CD4-positive, alpha-beta T cell (primary cell): ENCODE data around the gene ZG16. TPM values are rescaled to one million over a fixed set of nuclear protein-coding genes. Genes with fewer than 3 reads are reported as not detected.

Source experiments
- ATAC-seq: fragments of 200-7000 bp; cut with Tn5 transposase; one replicate; pipeline ENCODE4 v1.10.0; 2022; ENCODE audit warnings: mild to moderate bottlenecking; ENCODE audit not compliant: poor library complexity
- CTCF ChIA-PET: fragments of 350-600 bp; sonication (Branson Sonifier 250); formaldehyde crosslinking; loops from one replicate; lab custom pipeline; 2021; ENCODE audit warnings: antibody characterized with exemption, inconsistent platforms; lab: Charles Lee
- POLR2A ChIA-PET: fragments of 350-600 bp; sonication (Branson Sonifier 250); formaldehyde crosslinking; loops from one replicate; lab custom pipeline; 2021; ENCODE audit warnings: antibody characterized with exemption, inconsistent platforms; lab: Charles Lee
- DNase-seq, 14 experiments: peaks; one replicate each; pipeline ENCODE4 v3.0.0-alpha.2; 2013 to 2020; ENCODE audit warnings: mixed read lengths in 2 of 14
- H3K27ac ChIP-seq, 2 donors: one replicate each; pipeline versions ENCODE4 v1.5.1 to v1.7.0; 2013; ENCODE audit warnings: low read length in 2 of 2, low read depth in 1 of 2, mild to moderate bottlenecking in 1 of 2
- H3K27me3 ChIP-seq, 2 experiments: 1 replicate in 1 of 2; 2 replicates in 1 of 2; pipeline versions ENCODE4 v1.6.1 to v1.7.0; 2013; ENCODE audit warnings: low read length in 2 of 2, control low read depth in 1 of 2, mild to moderate bottlenecking in 1 of 2, moderate library complexity in 1 of 2; ENCODE audit not compliant: insufficient read depth in 2 of 2, control insufficient read depth in 1 of 2
- H3K36me3 ChIP-seq: one replicate; pipeline ENCODE4 v1.6.1; 2013; ENCODE audit warnings: low read length, control low read depth; ENCODE audit not compliant: insufficient read depth
- H3K4me1 ChIP-seq: one replicate; pipeline ENCODE4 v1.6.1; 2013; ENCODE audit warnings: low read length, control low read depth; ENCODE audit not compliant: insufficient read depth
- H3K4me3 ChIP-seq: one replicate; pipeline ENCODE4 v1.5.1; 2013; ENCODE audit warnings: mild to moderate bottlenecking, low read length, moderate library complexity
- H3K9me3 ChIP-seq, 2 experiments: 1 replicate in 1 of 2; 2 replicates in 1 of 2; pipeline versions ENCODE4 v1.6.1 to v1.7.0; 2013; ENCODE audit warnings: low read length in 2 of 2, mild to moderate bottlenecking in 2 of 2, control low read depth in 1 of 2, moderate library complexity in 1 of 2; ENCODE audit not compliant: control insufficient read depth in 1 of 2, insufficient read depth in 1 of 2
- H3K27ac Mint-ChIP-seq: one replicate; pipeline ENCODE4 v1.8.0; 2020; ENCODE audit warnings: mixed read lengths
- H3K27me3 Mint-ChIP-seq: one replicate; pipeline ENCODE4 v1.8.0; 2021; ENCODE audit warnings: mixed read lengths
- H3K36me3 Mint-ChIP-seq: one replicate; pipeline ENCODE4 v1.8.0; 2021; ENCODE audit warnings: low read depth, mixed read lengths
- H3K4me1 Mint-ChIP-seq: one replicate; pipeline ENCODE4 v1.8.0; 2021; ENCODE audit warnings: low read depth, mixed read lengths
- H3K4me3 Mint-ChIP-seq: one replicate; pipeline ENCODE4 v1.8.0; 2020; ENCODE audit warnings: mild to moderate bottlenecking, mixed read lengths
- H3K9me3 Mint-ChIP-seq: one replicate; pipeline ENCODE4 v1.8.0; 2020; ENCODE audit warnings: mixed read lengths
- intact Hi-C, 2 experiments: fragments of 100-400 bp; cut with DNase I in 1 of 2; cut with micrococcal nuclease in 1 of 2; formaldehyde crosslinking; loops; one replicate each; pipeline versions ENCODE4 v1.15.1 to v1.9.0; 2023 to 2025; cut with DNase I, micrococcal nuclease
- total RNA-seq, 174 experiments: library from RNA in 2 of 174; stranded (reverse) in 2 of 174; gene quantifications; one replicate each; pipeline ENCODE4 v1.2.3 and lab custom pipeline; 2021 to 2026
- TF ChIP-seq, protein P1 (sequence below): fragments of 200-600 bp; IDR thresholded peaks from one replicate; pipeline ENCODE4 v1.8.0; 2022; ENCODE audit warnings: antibody characterized with exemption, mild to moderate bottlenecking

ZG16 gene
- total RNA-seq, 2 experiments from 2014 or later = not detected

DNA sequence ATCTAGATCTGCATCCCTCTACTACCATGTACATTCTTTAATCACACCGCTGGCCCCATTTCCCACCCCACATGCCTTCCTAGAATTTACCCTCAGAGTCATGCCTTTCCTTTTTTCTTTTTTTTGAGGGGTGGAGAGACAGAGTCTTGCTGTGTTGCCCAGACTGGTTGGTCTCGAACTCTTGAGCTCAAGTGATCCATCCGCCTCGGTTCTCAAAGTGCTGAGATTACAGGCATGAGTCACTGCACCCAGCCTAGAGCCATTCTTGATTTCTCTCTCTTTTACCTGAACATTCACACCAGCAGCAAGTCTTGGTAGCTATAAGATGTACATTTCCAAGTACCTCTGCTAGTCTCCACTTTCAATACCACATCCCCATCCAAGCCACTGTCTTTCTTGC, 40.0 kb downstream of the ZG16 start:
- Mint-ChIP-seq H3K36me3 (peaks cover 54% of the 10 kb centered on the region), H3K27ac (peak overlapping the region; percentile 83), H3K4me1 (peaks cover 86% of the 10 kb centered on the region), H3K27me3 (no peaks in the 10 kb centered on the region), H3K9me3 (no peaks in the 10 kb centered on the region), H3K4me3 (peak overlapping the region; percentile 89)
- Histone ChIP-seq H3K4me3 (no peak overlapping the region), H3K27me3 (no peaks in the 10 kb centered on the region), H3K27ac (no peak overlapping the region), H3K36me3 (peaks cover 28% of the 10 kb centered on the region), H3K9me3 (no peaks in the 10 kb centered on the region), H3K4me1 (peaks cover 92% of the 10 kb centered on the region)
- TF ChIP-seq, protein P1, sequence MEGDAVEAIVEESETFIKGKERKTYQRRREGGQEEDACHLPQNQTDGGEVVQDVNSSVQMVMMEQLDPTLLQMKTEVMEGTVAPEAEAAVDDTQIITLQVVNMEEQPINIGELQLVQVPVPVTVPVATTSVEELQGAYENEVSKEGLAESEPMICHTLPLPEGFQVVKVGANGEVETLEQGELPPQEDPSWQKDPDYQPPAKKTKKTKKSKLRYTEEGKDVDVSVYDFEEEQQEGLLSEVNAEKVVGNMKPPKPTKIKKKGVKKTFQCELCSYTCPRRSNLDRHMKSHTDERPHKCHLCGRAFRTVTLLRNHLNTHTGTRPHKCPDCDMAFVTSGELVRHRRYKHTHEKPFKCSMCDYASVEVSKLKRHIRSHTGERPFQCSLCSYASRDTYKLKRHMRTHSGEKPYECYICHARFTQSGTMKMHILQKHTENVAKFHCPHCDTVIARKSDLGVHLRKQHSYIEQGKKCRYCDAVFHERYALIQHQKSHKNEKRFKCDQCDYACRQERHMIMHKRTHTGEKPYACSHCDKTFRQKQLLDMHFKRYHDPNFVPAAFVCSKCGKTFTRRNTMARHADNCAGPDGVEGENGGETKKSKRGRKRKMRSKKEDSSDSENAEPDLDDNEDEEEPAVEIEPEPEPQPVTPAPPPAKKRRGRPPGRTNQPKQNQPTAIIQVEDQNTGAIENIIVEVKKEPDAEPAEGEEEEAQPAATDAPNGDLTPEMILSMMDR = no peak
- no peak for ATAC-seq
- no peak for DNase-seq
- ChIA-PET CTCF (interaction anchor here (1.2 to 4.0 kb wide), 4 partner anchors 9 to 31 kb away, joined by 3 to 75 read pairs (median 41); partner anchors contain the start of genes KIF22 and MAZ), POLR2A (interaction anchor here (1.2 to 10.4 kb wide), 5 partner anchors 9 to 116 kb away, joined by 4 to 190 read pairs (median 60); partner anchors contain the start of genes KIF22 and MAZ)
- intact Hi-C loops = no loop called here

DNA sequence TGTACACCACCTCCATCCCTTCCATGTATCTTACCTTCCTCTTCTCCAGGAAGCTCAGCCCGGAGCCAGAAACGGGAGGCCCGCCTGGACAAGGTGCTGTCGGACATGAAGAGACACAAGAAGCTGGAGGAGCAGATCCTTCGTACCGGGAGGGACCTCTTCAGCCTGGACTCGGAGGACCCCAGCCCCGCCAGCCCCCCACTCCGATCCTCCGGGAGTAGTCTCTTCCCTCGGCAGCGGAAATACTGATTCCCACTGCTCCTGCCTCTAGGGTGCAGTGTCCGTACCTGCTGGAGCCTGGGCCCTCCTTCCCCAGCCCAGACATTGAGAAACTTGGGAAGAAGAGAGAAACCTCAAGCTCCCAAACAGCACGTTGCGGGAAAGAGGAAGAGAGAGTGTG, 41.5 kb downstream of the ZG16 start:
- H3K27ac ChIP-seq = peak overlapping the region; percentile 3 to 75
- ATAC-seq (no peak), DNase-seq (no peak)
- H3K4me3 Mint-ChIP-seq = peak overlapping the region; percentile 98
- no peak overlapping the region for H3K4me3 ChIP-seq
- POLR2A ChIA-PET = interaction anchor here (0.8 to 10.4 kb wide), 7 partner anchors 8 to 154 kb away, joined by 3 to 190 read pairs (median 5); partner anchors contain the start of genes CDIPT, KIF22, MAZ and TAOK2
- H3K36me3 Mint-ChIP-seq = peaks cover 54% of the 10 kb centered on the region
- intact Hi-C loops = no loop called here
- peak overlapping the region; percentile 83 for H3K27ac Mint-ChIP-seq
- no peaks in the 10 kb centered on the region for H3K27me3 Mint-ChIP-seq
- H3K27me3 ChIP-seq = no peaks in the 10 kb centered on the region
- CTCF ChIA-PET = interaction anchor here (0.9 to 3.9 kb wide), 4 partner anchors 12 to 35 kb away, joined by 3 to 32 read pairs (median 8); no protein-coding TSS in a partner anchor
- peaks cover 84% of the 10 kb centered on the region for H3K4me1 Mint-ChIP-seq
- H3K9me3 Mint-ChIP-seq = no peaks in the 10 kb centered on the region
- H3K4me1 ChIP-seq = peaks cover 93% of the 10 kb centered on the region
- H3K9me3 ChIP-seq = no peaks in the 10 kb centered on the region
- TF ChIP-seq, protein P1 = no peak
- peaks cover 30% of the 10 kb centered on the region for H3K36me3 ChIP-seq

DNA sequence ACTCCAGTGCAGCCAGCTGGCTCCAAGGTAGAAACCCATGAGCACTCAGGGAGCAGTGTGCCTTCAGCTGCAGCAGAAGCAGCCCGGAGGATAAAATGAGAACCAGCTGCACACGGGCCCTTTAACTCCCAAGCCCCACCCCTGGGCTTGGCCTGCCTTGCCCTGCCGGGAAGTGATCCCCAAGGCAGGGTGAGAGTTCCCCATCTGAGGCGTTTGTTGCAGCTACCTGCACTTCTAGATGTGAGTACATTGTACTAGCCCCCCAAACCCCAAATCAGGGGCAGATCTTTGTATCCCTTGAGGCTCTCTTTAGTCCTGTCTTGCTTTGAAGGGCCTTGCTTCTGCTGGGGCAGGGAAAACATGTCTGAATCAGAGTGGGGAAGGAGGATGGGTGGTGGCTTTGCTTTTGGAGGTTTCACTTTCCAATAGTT, 42.2 kb downstream of the ZG16 start, which contains the start of gene MVP:
Gene MVP (plus strand): TSS at position 192 of the 431 bp plus-strand sequence. CDS start 10,088 bp downstream, outside the sequence.
- ATAC-seq (no peak), DNase-seq (peak in 11 of 14 experiments; percentile 30 to 67 (median 55))
- H3K9me3 ChIP-seq = no peaks in the 10 kb centered on the region
- peak within 1 kb of the TSS; percentile 94 for H3K4me3 ChIP-seq
- no peaks in the 10 kb centered on the region for H3K27me3 ChIP-seq
- Mint-ChIP-seq H3K27ac (peak within 1 kb of the TSS; percentile 83), H3K36me3 (peaks cover 59% of the 10 kb centered on the region), H3K4me1 (peaks cover 83% of the 10 kb centered on the region), H3K27me3 (no peaks in the 10 kb centered on the region), H3K4me3 (peak within 1 kb of the TSS; percentile 98), H3K9me3 (no peaks in the 10 kb centered on the region)
- intact Hi-C loops = no loop called here
- peaks cover 93% of the 10 kb centered on the region for H3K4me1 ChIP-seq
- peaks cover 30% of the 10 kb centered on the region for H3K36me3 ChIP-seq
- H3K27ac ChIP-seq = peak within 1 kb of the TSS; percentile 75 to 83
- CTCF ChIA-PET = interaction anchor here (0.9 to 3.9 kb wide), 4 partner anchors 13 to 35 kb away, joined by 3 to 32 read pairs (median 8); no protein-coding TSS in a partner anchor
- TF ChIP-seq, protein P1 = no peak
- POLR2A ChIA-PET = interaction anchor here (0.7 to 10.4 kb wide), 9 partner anchors 9 to 153 kb away, joined by 3 to 190 read pairs (median 4); partner anchors contain the start of genes CDIPT, KIF22, MAZ and TAOK2
